ENCODE data around the gene ETFA. TPM values are rescaled to one million over a fixed set of nuclear protein-coding genes. Genes with fewer than 3 reads are reported as not detected.

Gene ETFA
- total and polyA plus RNA-seq, 10 of the 15 experiments (the other 5 are each of a cell fraction or from before 2014, with no cell fraction given) = 114 to 331 (median 152) TPM

GRCh38 chr15:76328106-76328696 lies 16.9 kb upstream of the ETFA start (continued):
- TF ChIP-seq RELB (IDR thresholded peaks at IDR 0.05; ENCODE audit: low read depth) (no peak), ELK1 (IDR thresholded peaks at IDR 0.05; ENCODE audit: low read depth, low read length) (no peak)

GRCh38 chr15:76327191-76328105 lies 16.2 kb upstream of the ETFA start:
- peaks cover 0 to 4% of the 10 kb centered on the region in 2 experiments; a peak in 2 of 4 replicates for H3K27me3 ChIP-seq (replicated peaks in 1 of 2; ENCODE audit: control insufficient read depth in 2 of 2, insufficient read depth in 2 of 2, low read length in 1 of 2)
- ChIA-PET RAD21 (ENCODE audit: unreplicated experiment) (no interaction called here), SMC1A (ENCODE audit: uncharacterized antibody, unreplicated experiment) (interaction anchor here (1.4 kb wide), 1 partner anchor 92 kb away, joined by 5 read pairs; no protein-coding TSS in a partner anchor), CTCF (interaction anchor here (1.3 kb wide), 1 partner anchor 92 kb away, joined by 3 read pairs; no protein-coding TSS in a partner anchor), POLR2A (no interaction called here)
- in situ Hi-C loops (cut with MboI) (no loop called here), intact Hi-C loops (cut with micrococcal nuclease; ENCODE audit: unreplicated experiment) (no loop called here)
- FAIRE-seq (no peak), ATAC-seq (no peak), DNase-seq (ENCODE audit: low read depth, low spot score) (no peak)
- 36% methylated on average over 7 of the region's 8 CpGs for WGBS (ENCODE audit: insufficient coverage, insufficient replicate concordance, low lambda C conversion rate, missing lambda C conversion rate)
- no peaks in the 10 kb centered on the region for H3K4me1 ChIP-seq (ENCODE audit: control insufficient read depth, insufficient read depth, low read length)
- H3K79me2 ChIP-seq (ENCODE audit: control insufficient read depth, insufficient read depth, low read length) = no peaks in the 10 kb centered on the region
- no peaks in the 10 kb centered on the region for H4K20me1 ChIP-seq (ENCODE audit: control insufficient read depth, insufficient read depth)
- H3K4me3 ChIP-seq = no peak overlapping the region
- no TSS peak for BruUV-seq (replicated peaks)
- H2AFZ ChIP-seq (ENCODE audit: control insufficient read depth, low read depth, low read length) = no peak overlapping the region
- H3K9me3 ChIP-seq (replicated peaks; ENCODE audit: control insufficient read depth, insufficient read depth, low read length) = no peaks in the 10 kb centered on the region
- H3K9ac ChIP-seq (ENCODE audit: control insufficient read depth, insufficient read depth, low read length) = no peak overlapping the region
- H3K27ac ChIP-seq (ENCODE audit: control insufficient read depth, insufficient read depth) = no peak overlapping the region
- H3K36me3 ChIP-seq (ENCODE audit: control insufficient read depth in 2 of 2, insufficient read depth in 2 of 2, low read length in 1 of 2) = no peaks in the 10 kb centered on the region
- H3K4me2 ChIP-seq (ENCODE audit: control insufficient read depth, insufficient read depth) = no peak overlapping the region
- TF ChIP-seq CBX3 (IDR thresholded peaks at IDR 0.05; ENCODE audit: borderline replicate concordance, low read depth) (no peak), RBBP5 (conservative IDR thresholded peaks at IDR 0.05) (no peak), YBX1 (IDR thresholded peaks at IDR 0.05) (no peak), POU2F2 (IDR thresholded peaks at IDR 0.05; ENCODE audit: borderline replicate concordance, low read depth, low read length) (no peak), DPF2 (IDR thresholded peaks at IDR 0.05) (no peak), IRF3 (IDR thresholded peaks at IDR 0.05) (no peak), NRF1 (conservative IDR thresholded peaks at IDR 0.05; ENCODE audit: low read depth, low read length) (no peak), ATF3 (IDR thresholded peaks at IDR 0.05; ENCODE audit: borderline replicate concordance, extremely low read depth, low read depth, low read length) (no peak), ZBTB33 (IDR thresholded peaks at IDR 0.05) (no peak), SMC3 (IDR thresholded peaks at IDR 0.05; ENCODE audit: borderline replicate concordance, low read length) (no peak), CBX5 (IDR thresholded peaks at IDR 0.05; ENCODE audit: low read depth) (no peak)

Measured in GM12878 (cell line).